Glomerular visceral epithelial cell (primary cell): ENCODE measurements around the gene NDE1.
A peak's percentile ranks its signal among the peaks of the same experiment; 100 is the strongest.
"Not testable (repeated sequence)": the region's sequence is repeated elsewhere in the genome, so short reads cannot be mapped to it uniquely, and the experiment has no call there.

ENCODE experiments used
- DNase-seq: peaks from one replicate; pipeline ENCODE4 v3.0.0-alpha.2; 2016; ENCODE audit errors: extremely low spot score

NDE1 gene, protein sequence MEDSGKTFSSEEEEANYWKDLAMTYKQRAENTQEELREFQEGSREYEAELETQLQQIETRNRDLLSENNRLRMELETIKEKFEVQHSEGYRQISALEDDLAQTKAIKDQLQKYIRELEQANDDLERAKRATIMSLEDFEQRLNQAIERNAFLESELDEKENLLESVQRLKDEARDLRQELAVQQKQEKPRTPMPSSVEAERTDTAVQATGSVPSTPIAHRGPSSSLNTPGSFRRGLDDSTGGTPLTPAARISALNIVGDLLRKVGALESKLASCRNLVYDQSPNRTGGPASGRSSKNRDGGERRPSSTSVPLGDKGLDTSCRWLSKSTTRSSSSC

DNA sequence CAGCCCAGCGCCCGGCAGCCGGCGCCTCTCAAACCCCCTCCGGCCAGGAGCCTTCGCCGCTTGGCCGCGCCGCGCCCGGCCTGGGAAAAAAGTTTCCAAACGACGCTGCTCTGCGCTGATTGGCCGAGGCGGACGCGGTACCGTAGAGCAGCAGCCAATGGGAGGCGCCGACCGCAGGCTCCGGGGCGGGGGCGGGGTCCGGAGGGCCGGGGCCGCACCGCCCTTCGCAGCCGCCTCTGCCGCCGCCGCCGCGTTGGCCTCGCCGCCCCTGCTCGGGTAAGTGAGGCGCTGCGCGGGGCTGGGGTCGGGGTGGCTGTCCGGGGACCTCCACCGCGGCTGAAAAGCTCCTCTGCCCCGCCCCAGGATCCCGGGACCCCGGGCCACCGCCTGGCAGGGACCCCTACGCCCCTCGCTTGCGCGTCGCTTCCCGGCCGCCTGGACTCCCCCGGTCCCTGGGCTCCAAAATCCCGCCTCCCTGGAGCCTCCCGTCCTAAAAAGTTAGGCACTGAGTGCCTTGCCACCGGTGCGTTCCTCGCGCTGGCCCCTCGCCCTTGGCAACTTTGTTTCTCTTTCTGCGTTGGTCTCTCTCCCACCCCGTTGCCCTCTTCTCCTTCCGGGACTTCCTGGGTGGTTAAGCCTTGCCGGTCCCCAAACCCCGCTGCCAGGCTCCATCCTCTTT, at the start of gene NDE1:
Gene NDE1, plus strand, starts transcription at position 227 of the 679 bp plus-strand sequence. CDS start 14,534 bp downstream, outside the sequence.
- peak; percentile 88 for DNase-seq

DNA sequence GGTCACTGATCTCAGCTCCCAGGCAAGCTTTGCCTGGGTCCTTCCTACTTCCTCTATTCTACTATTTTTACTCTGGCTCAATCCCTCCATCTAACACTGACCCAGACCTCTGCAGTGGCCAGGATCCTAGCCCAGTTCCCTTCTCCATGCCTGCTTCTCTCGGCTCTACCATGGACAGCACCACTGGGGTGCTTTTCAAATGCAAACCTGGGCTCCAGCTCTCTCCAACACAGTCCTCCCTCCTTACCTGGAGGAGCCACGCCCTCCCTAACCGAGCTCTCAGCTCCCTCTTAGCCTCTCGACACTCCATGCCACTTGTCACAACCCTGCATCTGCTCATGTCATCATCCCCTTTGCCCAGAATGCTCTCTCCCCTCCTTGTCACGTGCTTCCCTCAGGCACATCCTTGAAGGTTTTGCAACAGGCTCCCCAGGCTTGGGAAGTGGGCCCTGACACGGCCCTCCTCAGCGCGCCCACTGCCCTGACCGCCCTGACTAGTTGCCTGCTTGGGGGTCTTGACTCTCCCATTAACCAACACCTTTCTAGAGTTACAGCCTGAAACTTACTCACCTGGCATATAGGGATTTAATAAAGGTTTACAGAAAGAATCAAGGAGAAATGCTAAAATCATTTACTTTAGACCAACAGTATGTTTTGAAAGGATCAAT, 48.7 kb upstream of the NDE1 start:
- DNase-seq: no peak

DNA sequence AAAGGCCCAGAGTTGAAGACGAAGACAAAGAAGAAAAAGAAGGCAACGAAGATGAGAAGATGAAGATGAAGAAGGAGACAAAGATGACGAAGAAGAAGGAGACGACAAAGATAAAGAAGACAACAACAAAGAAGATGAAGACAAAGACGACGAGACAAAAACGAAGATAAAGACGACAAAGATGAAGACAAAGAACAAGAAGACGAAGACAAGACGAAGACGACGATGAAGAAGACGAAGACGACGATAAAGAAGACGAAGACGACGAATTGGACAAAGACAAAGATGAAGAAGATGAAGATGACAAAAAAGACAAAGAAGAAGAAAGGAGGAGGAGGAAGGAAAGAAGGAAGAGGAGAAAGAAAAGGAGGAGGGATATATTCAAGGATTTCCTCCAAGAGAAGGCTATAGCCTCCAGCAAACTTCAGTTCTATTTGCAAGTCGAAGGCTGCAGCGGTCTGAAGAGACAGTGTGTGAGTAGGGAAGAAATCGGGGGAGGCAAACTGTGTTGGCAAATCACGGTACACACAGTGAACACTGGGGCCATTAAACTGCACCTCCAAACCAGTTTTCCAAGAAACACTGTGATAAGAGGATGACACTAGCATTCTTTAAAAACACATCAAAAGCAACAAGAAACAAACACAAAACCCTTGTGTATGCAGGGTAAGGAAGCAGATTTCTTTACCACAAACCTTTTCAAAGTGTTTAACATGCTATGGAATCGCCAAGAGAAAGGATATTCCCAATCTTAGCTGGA, 47.6 kb upstream of the NDE1 start:
- DNase-seq: no peak

DNA sequence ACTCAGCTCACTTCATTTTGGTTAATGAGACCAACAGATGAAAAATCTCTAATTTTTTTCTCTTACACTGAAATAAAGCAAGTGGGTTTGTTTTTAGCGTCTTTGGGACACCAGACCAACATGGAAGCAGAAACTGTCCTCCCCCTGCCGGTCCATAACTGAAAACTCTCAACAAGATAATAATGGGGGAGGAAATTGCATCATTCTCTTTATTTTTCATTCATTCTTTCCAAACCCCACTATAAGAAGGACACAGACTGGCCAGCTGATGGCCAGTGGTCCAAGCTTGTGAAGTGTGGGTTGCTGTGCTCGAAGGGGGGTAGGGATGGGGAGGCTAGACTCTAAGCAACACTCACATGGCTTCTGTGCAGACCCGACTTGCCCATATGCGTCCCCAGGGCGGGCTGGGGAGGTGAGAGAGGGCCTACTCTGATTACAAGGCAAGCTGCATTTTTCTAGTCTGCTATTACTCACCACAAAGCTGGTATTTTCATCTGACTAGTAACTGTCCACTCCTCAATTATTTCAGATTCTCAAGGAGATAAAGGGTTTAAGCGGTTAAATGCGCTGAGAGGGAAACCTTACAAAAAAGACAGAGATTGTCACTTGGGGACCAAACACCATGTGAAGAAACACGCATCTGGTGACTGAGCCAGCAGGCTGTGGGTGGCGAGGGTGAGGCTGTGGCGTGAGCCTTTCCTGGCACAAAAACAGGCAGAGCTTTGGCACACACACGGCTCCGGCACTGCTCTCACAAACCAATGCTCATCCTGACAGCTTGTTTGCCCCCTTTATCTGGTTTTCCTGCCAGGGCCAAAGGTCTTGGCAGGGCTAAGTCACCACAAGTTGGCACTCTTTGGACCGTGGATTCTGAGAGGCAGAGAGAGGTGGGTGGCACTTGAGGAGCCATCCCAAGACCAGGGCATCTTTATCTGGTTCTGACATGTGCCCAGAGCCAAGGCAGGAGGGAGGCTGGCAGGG, 45.3 kb upstream of the NDE1 start:
- no peak for DNase-seq

DNA sequence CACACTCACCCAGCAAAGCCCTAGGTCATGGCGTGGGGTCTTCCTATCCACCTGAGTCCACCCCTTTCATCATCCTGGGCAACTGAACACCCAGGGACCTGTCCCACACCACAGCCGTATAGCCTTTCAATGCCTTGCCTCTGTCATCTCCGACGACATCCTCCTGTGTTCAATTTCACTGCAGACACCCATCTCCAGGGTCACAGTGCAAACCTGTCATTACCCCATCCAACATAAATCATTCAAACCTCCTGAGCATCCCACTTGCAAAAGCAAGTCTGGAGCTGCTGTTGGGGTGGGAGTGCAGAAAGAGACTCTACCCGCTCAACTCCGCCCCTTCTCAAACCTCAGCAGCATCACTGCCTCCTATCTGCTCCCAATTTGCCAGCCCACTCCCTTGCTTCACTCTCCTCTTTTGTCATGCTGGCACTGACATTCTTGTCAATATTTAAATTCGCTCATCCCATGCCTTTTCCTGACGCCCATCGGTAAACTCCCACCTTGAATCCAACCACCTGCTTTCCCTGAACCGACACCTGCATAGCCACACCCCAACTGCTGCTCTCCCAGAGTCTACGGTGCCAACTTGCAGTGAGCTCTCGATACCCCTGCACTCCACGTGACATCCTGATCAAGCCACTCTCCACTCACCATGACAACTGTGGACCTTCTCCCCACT, 44.1 kb upstream of the NDE1 start:
- DNase-seq: no peak

DNA sequence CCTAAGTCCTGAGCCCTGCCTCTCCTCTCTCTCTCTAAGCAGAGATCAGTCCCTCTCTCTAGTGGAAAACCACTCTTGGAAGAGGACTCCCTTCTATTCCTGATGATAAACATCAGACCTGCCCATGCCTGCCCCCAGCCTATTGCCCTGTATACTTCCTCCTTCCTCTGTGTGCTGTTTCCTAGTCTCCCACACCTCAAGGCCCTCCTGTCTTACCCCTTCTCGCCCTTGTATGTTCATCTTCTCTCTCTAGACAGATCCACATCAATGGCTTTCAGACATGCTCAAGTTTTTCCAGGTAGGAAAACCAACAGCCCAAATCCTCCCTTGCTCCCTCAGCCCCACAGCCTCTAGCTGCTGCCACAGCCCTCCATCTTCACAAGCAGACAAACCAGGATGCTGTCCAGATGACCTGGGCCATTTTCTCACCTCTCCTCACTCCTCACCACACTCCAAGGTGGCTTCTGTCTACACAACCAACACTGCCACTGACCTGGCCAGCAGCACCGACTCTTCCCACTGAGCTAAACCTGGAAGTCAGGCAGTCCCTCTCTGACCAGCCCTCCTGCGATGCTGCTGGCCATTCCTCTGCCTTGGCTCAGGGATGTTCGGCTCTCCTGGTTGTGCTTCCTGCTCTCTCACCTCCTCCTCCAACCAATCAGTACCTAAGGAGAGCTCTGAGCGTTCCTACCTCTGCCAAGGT, 43.4 kb upstream of the NDE1 start:
- DNase-seq: no peak

DNA sequence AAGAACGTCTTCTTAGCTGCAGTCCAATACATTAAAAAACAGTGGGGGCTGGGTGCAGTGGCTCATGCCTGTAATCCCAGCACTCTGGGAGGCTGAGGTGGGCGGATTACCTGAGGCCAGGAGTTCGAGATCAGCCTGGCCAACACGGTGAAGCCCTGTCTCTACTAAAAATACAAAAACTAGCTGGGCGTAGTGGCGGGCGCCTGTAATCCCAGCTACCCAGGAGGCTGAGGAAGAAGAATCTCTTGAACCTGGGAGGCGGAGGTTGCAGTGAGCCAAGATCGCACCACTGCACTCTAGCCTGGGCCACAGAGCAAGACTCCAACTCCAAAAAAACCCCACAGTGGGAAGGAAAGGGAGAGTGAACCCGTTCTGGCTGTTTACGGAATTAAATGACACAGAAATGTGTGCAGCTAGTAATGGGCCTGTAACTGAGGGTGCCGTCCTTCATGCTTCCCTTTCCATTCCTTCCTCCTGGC, 42.8 kb upstream of the NDE1 start:
- not testable (repeated sequence) for DNase-seq

DNA sequence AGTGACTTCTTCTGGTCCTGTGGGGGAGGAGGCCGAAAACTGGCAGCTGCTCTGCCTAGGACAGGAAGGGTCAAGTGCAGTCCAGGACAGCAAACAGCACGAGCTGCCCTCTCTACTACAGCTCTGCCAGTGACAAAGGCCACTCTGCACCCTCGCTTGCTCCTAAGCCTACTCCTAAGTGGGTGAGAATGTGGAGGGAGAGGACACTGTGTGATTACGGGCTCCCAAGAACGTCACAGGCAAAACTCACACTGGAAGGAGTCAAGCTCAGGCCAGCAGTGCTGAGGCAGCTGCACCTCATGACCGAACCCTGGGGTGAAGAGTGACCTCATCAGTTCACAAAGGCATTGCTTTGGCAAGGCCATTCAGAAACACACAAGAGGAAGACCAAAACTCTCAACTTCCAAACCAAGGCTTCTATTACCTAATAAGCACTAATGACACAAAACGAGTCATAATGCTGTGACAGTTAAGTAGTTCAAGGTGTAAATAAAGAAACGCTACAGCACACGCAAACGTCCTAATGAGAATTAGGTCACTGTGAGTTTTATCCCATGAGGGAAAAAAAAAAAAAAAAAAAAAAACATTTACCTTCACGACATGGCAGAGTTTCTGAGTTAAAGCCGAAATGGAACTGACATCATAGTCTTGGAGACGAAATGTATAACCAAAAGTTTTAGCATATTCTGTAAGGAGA, 42.2 kb upstream of the NDE1 start:
- no peak for DNase-seq

DNA sequence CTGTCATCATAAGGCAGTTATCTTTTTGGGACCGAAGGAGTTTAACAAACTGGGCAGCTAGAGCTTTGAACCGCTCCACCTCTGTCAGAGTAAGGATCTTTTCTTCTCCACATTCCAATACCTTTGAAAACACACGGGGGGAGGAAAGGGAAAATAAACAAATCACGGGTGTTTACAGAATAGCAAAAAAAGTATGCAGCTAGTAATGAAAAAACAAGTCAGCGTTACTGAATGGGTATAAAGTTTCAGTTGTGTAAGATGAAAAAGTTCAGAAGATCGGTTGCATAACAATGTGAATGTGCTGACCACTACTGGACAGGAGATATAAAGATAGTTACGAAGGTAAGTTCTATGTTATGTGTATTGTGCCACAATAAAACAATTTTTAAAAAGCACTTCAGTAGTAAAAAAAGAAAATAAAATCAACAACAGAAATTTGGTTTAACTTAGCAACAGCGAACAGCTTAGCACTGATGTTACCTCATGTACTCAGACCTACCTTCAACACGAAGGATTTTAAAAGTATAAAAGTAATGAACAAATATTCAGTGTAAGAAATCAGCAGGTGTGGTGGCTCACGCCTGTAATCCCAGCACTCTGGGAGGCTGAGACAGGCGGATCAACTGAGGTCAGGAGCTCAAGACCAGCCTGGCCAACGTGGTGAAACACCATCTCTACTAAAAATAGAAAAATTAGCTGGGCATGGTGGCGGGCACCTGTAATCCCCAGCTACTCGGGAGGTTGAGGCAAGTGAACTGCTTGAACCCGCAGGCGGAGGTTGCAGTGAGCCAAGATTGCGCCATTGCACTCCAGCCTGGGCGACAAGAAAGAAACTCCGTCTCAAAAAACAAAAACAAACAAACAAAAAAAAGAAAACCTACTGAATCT, 41.4 kb upstream of the NDE1 start:
- no peak for DNase-seq

DNA sequence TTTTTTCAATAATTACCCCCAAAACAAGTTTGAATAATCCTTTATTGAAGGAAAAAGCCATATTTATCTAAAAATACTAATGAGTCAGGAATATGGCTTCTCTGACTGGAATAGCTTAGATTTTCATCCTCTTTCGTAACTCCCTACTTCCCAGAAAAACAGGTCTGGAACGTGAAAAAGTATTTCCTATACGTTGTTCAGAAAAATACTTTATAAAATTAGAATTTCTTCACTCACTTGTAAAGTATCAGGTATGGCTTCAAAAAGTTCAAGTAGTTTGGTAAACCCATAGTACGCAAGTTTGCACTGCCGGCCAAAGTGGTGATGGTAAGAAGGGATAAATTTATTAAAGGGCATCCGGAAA, 40.8 kb upstream of the NDE1 start:
- no peak for DNase-seq

DNA sequence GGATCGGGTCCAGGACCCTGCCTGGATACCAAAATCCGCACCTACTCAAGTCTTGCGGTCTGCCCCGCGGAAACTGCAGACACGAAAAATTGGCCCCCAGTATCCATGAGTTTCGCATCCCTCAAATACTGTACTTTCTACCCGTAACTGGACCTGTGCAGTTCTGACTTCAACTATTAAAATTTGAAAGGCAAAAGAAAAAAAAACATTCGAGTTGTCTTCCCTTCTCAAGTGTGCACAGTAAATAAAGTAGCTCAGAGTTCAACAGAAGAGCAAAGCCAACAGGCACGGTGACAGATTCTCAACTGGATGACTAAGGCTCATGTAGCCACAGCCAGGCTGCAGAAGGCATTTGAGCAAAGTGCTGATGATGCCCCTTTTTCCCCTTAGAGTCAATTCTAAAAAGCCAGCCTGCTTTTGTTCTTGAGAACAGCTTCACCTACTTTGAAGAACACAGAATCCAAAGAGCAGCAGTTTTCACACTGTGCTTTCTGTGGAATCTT, 39.6 kb upstream of the NDE1 start:
- no peak for DNase-seq

DNA sequence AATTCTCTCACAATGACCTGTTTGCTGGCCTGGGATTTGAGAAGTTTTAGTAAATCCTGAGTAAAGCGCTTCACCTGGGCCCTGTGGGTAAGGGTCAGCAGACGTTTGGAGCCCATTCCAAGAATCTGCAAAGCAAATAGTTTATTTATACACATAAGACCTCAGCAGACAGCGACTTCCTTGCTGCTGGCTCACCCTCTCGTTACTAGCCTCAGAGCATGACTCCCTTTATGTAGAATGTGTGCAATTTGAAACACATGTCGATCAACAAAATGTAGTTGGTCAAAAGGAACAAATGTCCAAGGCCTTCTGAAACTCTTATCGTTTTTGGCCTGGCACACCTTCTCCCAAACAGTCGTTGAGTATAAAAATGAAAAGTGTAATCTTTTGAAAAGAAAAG, 38.4 kb upstream of the NDE1 start:
- no peak for DNase-seq

DNA sequence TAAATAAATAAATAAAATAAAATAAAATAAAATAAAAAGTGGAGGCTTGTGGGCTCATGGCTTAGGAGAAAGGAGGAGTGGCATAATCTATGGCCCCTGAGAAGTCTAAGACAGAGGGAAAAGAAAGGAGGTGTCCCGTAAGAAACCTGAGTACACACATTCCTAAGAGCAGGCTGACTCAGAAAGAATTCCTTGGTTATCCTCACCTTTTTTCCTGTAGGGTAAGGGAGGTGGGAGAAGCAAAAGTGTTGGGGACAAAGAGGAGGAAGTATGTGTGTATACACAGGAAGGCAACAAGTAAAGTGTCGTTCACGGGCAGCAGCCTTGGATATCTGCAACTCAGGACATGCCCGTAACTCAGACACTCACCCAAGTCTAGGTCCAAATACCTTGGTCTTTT, 36.4 kb upstream of the NDE1 start:
- DNase-seq: peak; percentile 26

DNA sequence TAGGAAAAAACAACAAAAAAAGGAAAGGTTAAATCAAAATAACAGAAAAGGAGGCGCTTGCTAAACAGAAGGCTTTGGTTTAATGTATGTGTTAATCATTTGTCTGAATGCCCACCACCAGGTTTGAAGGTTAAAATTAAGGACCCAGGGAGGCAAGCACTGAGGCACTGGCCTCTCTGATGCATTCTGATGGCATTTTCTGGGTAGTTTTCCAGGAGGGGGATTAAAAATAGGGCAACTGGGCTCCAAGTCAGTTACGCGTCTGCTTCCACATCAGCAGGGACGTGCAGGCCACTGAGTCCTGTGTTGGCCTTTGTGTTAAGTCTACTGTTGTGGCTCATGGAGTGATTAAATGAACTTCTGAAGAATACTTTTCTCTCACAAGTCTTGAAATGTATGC, 34.0 kb upstream of the NDE1 start:
- DNase-seq: no peak

DNA sequence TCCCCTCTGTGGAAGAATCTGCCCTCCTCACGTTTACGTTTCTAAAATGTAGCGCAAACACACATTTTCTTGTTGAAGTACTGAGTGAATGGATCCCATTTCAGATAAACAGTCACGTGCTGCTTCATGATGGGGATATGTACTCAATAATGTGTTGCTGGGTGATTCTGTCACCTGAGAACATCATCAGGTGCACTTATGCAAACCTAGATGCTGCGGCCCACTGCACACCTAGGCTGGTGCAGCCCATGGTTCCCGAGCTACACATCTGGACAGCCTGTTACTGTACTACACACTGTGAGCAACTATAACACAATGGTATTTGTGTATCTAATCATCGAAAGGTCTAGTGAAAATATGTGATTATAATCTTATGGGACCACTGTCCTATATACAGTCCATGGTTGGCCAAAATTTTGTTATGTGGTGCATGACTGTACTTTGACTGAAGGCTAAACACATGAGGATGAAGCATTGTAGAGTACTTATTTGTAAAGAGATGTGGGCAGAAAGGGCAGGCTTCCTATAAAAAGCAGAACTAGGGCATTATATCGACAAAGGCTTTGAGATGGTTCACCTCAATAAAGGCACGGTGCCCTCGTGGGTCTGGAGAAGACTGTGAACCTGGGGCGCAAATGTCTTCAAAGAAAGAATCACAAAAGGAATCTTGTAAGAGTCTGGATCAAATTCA, 33.4 kb upstream of the NDE1 start:
- no peak for DNase-seq

DNA sequence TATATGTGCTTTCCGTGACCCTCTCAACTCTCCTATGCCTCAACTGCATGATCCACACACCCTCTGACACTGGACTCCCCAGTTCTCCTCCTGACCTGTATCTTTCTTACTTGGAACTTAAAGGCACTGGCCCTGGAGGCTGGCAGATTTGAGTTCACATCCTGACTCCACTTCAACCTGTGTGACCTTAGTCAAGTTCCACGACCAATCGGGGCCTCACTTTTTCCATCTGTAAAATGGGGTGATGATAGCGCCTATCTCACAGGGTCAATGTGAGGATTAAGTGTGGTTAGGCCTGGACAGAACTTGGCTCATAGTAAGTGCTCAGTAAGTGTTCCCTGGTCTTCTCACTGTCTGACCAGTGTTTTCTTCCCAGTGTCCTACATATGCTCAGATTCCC, 32.1 kb upstream of the NDE1 start:
- no peak for DNase-seq

DNA sequence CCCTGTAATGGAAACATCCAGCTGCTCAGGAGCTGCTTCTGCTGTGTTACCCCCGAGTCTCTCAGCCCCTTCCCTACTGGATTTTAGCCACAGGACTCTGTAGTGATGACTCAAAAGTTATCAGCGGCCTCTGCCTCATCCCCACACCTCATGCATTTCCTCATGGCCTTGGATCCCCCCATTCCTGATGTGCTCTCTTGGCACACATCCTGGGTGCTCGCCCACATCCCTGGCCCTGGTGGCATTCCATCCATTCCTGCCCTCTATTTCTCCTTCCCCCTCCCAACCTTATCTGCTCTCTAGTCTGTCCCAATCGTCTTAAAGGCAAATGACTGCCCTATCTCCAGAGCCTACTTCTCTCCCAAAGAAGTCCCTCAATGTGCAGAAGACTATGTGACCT, 31.7 kb upstream of the NDE1 start:
- DNase-seq: peak; percentile 86
